HepG2 (cell line): ENCODE measurements around the gene CEP19. TPM values are rescaled to one million over a fixed set of nuclear protein-coding genes. Genes with fewer than 3 reads are reported as not detected.

Experiments
- CHD2 ChIP-seq: IDR thresholded peaks from 2 replicates; pipeline ENCODE4 v1.6.1; 2011; ENCODE audit warnings: low read depth, low read length, improper control_type of control experiment
- HINFP ChIP-seq: sonication (generic); formaldehyde crosslinking; IDR thresholded peaks from 2 replicates; pipeline ENCODE4 v1.4.0; 2020; ENCODE audit warnings: low read depth, mild to moderate bottlenecking, missing genetic modification reagents
- JDP2 ChIP-seq: sonication (generic); formaldehyde crosslinking; IDR thresholded peaks from 2 replicates; pipeline ENCODE4 v1.8.1; 2022; ENCODE audit warnings: missing genetic modification reagents, borderline replicate concordance
- KLF11 ChIP-seq: IDR thresholded peaks from 2 replicates; pipeline ENCODE4 v1.6.1; 2016; ENCODE audit warnings: missing compliant biosample characterization
- MEIS1 ChIP-seq: sonication (generic); formaldehyde crosslinking; IDR thresholded peaks from 2 replicates; pipeline ENCODE4 v1.9.0; 2021; ENCODE audit warnings: mild to moderate bottlenecking, missing genetic modification reagents, moderate library complexity, borderline replicate concordance
- NFE2L2 ChIP-seq: fragments of 150-350 bp; IDR thresholded peaks from 2 replicates; pipeline ENCODE4 v1.6.1; 2014; ENCODE audit warnings: low read length
- PCBP1 ChIP-seq: fragments of 200-400 bp; formaldehyde crosslinking; IDR thresholded peaks from 2 replicates; pipeline ENCODE4 v1.6.1; 2017; ENCODE audit warnings: mild to moderate bottlenecking, low read depth, low read length, borderline replicate concordance
- SKIL ChIP-seq: sonication (generic); formaldehyde crosslinking; IDR thresholded peaks from 2 replicates; pipeline ENCODE4 v1.8.0; 2022; ENCODE audit warnings: missing genetic modification reagents, mild to moderate bottlenecking, moderate library complexity, borderline replicate concordance
- TOE1 ChIP-seq: sonication (generic); formaldehyde crosslinking; IDR thresholded peaks from 2 replicates; pipeline ENCODE4 v1.4.0; 2020; ENCODE audit warnings: mild to moderate bottlenecking, missing genetic modification reagents
- ZBTB1 ChIP-seq: sonication (generic); formaldehyde crosslinking; IDR thresholded peaks from 2 replicates; pipeline ENCODE4 v1.4.0; 2020; ENCODE audit warnings: missing genetic modification reagents, borderline replicate concordance
- ZBTB10 ChIP-seq: sonication (generic); formaldehyde crosslinking; IDR thresholded peaks from 2 replicates; pipeline ENCODE4 v1.4.0; 2020; ENCODE audit warnings: missing genetic modification reagents, borderline replicate concordance
- ZIK1 ChIP-seq: sonication (generic); formaldehyde crosslinking; IDR thresholded peaks from 2 replicates; pipeline ENCODE4 v1.5.0; 2020; ENCODE audit warnings: mild to moderate bottlenecking, low read depth, missing genetic modification reagents, borderline replicate concordance
- ZNF816 ChIP-seq: sonication (generic); formaldehyde crosslinking; IDR thresholded peaks from 2 replicates; pipeline ENCODE4 v1.8.0; 2022; ENCODE audit warnings: missing genetic modification reagents, mild to moderate bottlenecking, borderline replicate concordance
- polyA plus RNA-seq, 8 experiments: library from polyadenylated mRNA; depleted of rRNA in 3 of 8; stranded (reverse) in 7 of 8; unstranded in 1 of 8; fragments of >200 nt; fragmentation: Illumina TruSeq in 4 of 8; extraction: Trizol in 4 of 8; gene quantifications; 2 replicates each; pipeline versions ENCODE4 v1.2.1 to v1.2.3, GENCODE V29; 2011 to 2016; ENCODE audit warnings: low read depth in 4 of 8, missing spikeins in 1 of 8, mixed read lengths in 1 of 8; ENCODE audit not compliant: insufficient read depth in 1 of 8
- total RNA-seq, 5 experiments: library from RNA; depleted of rRNA; stranded (reverse); fragments of >200 nt; fragmentation: Illumina TruSeq; extraction: Trizol; gene quantifications; 2 replicates each; pipeline ENCODE4 v1.2.3, GENCODE V29; 2016; ENCODE audit warnings: low read depth in 1 of 5
- TF ChIP-seq, protein P1 (sequence below): sonication (generic); formaldehyde crosslinking; IDR thresholded peaks from 2 replicates; pipeline ENCODE4 v1.4.0; 2020; ENCODE audit warnings: low read depth, mild to moderate bottlenecking, missing genetic modification reagents
- TF ChIP-seq, protein P2 (sequence below): sonication (generic); formaldehyde crosslinking; IDR thresholded peaks from 2 replicates; pipeline ENCODE4 v1.4.0; 2020; ENCODE audit warnings: missing genetic modification reagents
- TF ChIP-seq, protein P3 (sequence below): sonication (generic); formaldehyde crosslinking; IDR thresholded peaks from 2 replicates; pipeline ENCODE4 v1.4.0; 2020; ENCODE audit warnings: missing genetic modification reagents

The CEP19 gene
- total and polyA plus RNA-seq, 2 of the 13 experiments (the other 11 are each of a cell fraction or from before 2014, with no cell fraction given): 0.48 to 1.2 TPM

DNA sequence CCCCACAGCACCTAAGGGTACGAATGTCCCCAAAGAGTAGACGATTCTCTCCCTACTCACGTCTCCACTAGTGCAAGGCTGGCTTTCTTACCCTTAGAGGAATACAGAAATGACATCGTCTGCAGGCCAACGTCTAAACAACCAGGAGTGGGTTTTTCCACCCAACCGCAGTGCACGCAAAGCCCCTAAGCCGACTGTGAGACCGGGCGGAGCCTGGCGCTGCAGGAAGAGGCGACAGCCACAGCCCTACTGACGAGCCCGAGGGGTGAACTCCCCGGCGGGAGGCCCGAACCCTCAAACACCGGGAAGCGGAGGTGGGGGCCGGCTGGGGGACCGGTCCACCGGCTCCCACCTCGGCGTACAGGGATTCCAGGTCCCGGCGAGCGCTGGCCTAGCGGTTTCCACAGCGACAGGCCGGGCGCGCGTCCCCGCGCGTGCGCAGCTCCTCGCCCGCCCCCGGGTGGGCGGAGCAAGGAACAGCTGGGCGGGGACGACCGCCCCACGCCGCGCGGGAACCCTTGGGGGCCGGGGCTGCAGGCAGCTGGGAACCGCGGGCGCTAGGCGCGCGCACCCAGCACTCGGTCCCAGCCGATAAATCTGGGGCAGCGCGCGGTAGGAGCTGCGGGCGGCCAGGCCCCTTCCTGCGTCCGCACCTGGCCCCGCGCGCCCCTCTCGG lies at the start of gene CEP19, which contains the start of gene PIGX (continued):
- TF ChIP-seq ZBTB10 (CRISPR knock-in tag) (0 out of 2 replicates have a peak, but pooled peaks have one; percentile 4), ZIK1 (CRISPR knock-in tag) (no peak), ZBTB1 (CRISPR knock-in tag) (no peak), HINFP (CRISPR knock-in tag) (no peak), NFE2L2 (no peak), JDP2 (no peak), ZNF816 (CRISPR knock-in tag) (no peak), CHD2 (no peak), SKIL (CRISPR knock-in tag) (no peak), MEIS1 (no peak), KLF11 (no peak), TOE1 (no peak), PCBP1 (no peak)
- TF ChIP-seq, protein P1, sequence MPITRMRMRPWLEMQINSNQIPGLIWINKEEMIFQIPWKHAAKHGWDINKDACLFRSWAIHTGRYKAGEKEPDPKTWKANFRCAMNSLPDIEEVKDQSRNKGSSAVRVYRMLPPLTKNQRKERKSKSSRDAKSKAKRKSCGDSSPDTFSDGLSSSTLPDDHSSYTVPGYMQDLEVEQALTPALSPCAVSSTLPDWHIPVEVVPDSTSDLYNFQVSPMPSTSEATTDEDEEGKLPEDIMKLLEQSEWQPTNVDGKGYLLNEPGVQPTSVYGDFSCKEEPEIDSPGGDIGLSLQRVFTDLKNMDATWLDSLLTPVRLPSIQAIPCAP: no peak
- TF ChIP-seq, protein P2, sequence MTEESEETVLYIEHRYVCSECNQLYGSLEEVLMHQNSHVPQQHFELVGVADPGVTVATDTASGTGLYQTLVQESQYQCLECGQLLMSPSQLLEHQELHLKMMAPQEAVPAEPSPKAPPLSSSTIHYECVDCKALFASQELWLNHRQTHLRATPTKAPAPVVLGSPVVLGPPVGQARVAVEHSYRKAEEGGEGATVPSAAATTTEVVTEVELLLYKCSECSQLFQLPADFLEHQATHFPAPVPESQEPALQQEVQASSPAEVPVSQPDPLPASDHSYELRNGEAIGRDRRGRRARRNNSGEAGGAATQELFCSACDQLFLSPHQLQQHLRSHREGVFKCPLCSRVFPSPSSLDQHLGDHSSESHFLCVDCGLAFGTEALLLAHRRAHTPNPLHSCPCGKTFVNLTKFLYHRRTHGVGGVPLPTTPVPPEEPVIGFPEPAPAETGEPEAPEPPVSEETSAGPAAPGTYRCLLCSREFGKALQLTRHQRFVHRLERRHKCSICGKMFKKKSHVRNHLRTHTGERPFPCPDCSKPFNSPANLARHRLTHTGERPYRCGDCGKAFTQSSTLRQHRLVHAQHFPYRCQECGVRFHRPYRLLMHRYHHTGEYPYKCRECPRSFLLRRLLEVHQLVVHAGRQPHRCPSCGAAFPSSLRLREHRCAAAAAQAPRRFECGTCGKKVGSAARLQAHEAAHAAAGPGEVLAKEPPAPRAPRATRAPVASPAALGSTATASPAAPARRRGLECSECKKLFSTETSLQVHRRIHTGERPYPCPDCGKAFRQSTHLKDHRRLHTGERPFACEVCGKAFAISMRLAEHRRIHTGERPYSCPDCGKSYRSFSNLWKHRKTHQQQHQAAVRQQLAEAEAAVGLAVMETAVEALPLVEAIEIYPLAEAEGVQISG (CRISPR knock-in tag): peak; percentile 48; the same call in 1 of the 2 replicates
- TF ChIP-seq, protein P3, sequence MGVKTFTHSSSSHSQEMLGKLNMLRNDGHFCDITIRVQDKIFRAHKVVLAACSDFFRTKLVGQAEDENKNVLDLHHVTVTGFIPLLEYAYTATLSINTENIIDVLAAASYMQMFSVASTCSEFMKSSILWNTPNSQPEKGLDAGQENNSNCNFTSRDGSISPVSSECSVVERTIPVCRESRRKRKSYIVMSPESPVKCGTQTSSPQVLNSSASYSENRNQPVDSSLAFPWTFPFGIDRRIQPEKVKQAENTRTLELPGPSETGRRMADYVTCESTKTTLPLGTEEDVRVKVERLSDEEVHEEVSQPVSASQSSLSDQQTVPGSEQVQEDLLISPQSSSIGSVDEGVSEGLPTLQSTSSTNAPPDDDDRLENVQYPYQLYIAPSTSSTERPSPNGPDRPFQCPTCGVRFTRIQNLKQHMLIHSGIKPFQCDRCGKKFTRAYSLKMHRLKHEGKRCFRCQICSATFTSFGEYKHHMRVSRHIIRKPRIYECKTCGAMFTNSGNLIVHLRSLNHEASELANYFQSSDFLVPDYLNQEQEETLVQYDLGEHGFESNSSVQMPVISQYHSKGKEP: no peak
